K562 (cell line): ENCODE results near the gene CAMK2B. TPM values are rescaled to one million over a fixed set of nuclear protein-coding genes. Genes with fewer than 3 reads are reported as not detected.

ENCODE experiments used
- ATAC-seq: fragments of 200-7000 bp; cut with Tn5 transposase; 3 replicates; pipeline ENCODE4 v1.9.1; 2020; ENCODE audit warnings: moderate library complexity
- BruUV-seq: library from RNA; stranded (reverse); fragments of 400-500 nt; replicated peaks from 2 replicates; lab custom pipeline; 2021; lab: Mats Ljungman, UMichigan
- CTCF ChIA-PET: fragments of 300-600 bp; formaldehyde crosslinking; extraction: SDS; loops from one replicate; lab custom pipeline; 2021; ENCODE audit warnings: low intra/inter-chr PET ratio; lab: Yijun Ruan, JAX
- POLR2A ChIA-PET: fragments of 300-600, 350-650 bp; sonication (Branson Sonifier 250); formaldehyde crosslinking; extraction: SDS; loops from one replicate; lab custom pipeline; 2021; ENCODE audit warnings: antibody characterized with exemption, inconsistent platforms; lab: Yijun Ruan, JAX
- DNase-seq, 4 experiments: peaks; one replicate each; pipeline versions ENCODE4 v3.0.0 to v3.0.0-alpha.2; 2011 to 2018; ENCODE audit warnings: low spot score in 3 of 4, mixed read lengths in 3 of 4; ENCODE audit errors: extremely low read depth in 1 of 4
- FAIRE-seq: peaks from 2 replicates; lab custom pipeline; 2011; peaks lifted over from hg19 to GRCh38; lab: Jason Lieb, UNC
- H2AFZ ChIP-seq: 2 replicates; pipeline ENCODE4 v1.6.0; 2011; ENCODE audit warnings: low read depth, low read length, control low read depth, inconsistent platforms
- H3K27ac ChIP-seq: fragments of 200-600 bp; 3 replicates; pipeline ENCODE4 v1.8.0; 2011; ENCODE audit warnings: low read depth, mild to moderate bottlenecking, control low read depth, inconsistent platforms, low read length, moderate library complexity, mixed read lengths; ENCODE audit errors: extremely low read depth
- H3K27me3 ChIP-seq, 2 experiments: fragments of 300-600 bp in 1 of 2; 2 replicates in 1 of 2; 3 replicates in 1 of 2; pipeline versions ENCODE4 v1.6.0 to v1.8.0; 2011; ENCODE audit warnings: inconsistent platforms in 2 of 2, low read length in 2 of 2, mild to moderate bottlenecking in 1 of 2, mixed read lengths in 1 of 2, moderate library complexity in 1 of 2; ENCODE audit not compliant: control insufficient read depth in 2 of 2, insufficient read depth in 2 of 2
- H3K36me3 ChIP-seq: fragments of 300-600 bp; 3 replicates; pipeline ENCODE4 v1.8.0; 2011; ENCODE audit warnings: mild to moderate bottlenecking, low read length, inconsistent platforms; ENCODE audit not compliant: control insufficient read depth, insufficient read depth
- H3K4me1 ChIP-seq, 2 experiments: fragments of 200-600 bp in 1 of 2; replicated peaks in 1 of 2; 2 replicates in 1 of 2; 3 replicates in 1 of 2; pipeline versions ENCODE4 v1.5.1 to v1.8.0; 2011; ENCODE audit warnings: inconsistent platforms in 2 of 2, low read length in 2 of 2, mild to moderate bottlenecking in 1 of 2, mixed read lengths in 1 of 2, moderate library complexity in 1 of 2; ENCODE audit not compliant: control insufficient read depth in 2 of 2, insufficient read depth in 2 of 2
- H3K4me2 ChIP-seq: 2 replicates; pipeline ENCODE4 v1.6.1; 2011; ENCODE audit warnings: low read length, control low read depth, inconsistent platforms, mixed read lengths; ENCODE audit not compliant: insufficient read depth
- H3K4me3 ChIP-seq: fragments of 200-600 bp; sonication (generic), shearing (Covaris generic); 2 replicates; pipeline ENCODE4 v1.5.1; 2016; ENCODE audit warnings: control low read depth, inconsistent platforms
- H3K79me2 ChIP-seq: fragments of 200-600 bp; 3 replicates; pipeline ENCODE4 v1.8.0; 2011; ENCODE audit warnings: low read length, inconsistent platforms; ENCODE audit not compliant: control insufficient read depth, insufficient read depth
- H3K9ac ChIP-seq, 2 experiments: 2 replicates each; pipeline versions ENCODE4 v1.6.0 to v1.6.1; 2011; ENCODE audit warnings: low read depth in 2 of 2, low read length in 2 of 2, control low read depth in 1 of 2, inconsistent platforms in 1 of 2, mild to moderate bottlenecking in 1 of 2, mixed read lengths in 1 of 2; ENCODE audit not compliant: insufficient read depth in 1 of 2
- H3K9me1 ChIP-seq: one replicate; pipeline ENCODE4 v1.6.0; 2011; ENCODE audit warnings: inconsistent platforms, mild to moderate bottlenecking, low read length, moderate library complexity; ENCODE audit not compliant: control insufficient read depth, insufficient read depth
- H3K9me3 ChIP-seq: replicated peaks from 2 replicates; pipeline ENCODE4 v1.5.1; 2011; ENCODE audit warnings: low read depth, low read length, inconsistent platforms; ENCODE audit not compliant: control insufficient read depth, insufficient read depth
- H4K20me1 ChIP-seq: replicated peaks from 2 replicates; pipeline ENCODE4 v1.6.1; 2011; ENCODE audit warnings: low read length, inconsistent platforms, mixed read lengths; ENCODE audit not compliant: control insufficient read depth, insufficient read depth
- ARID1B ChIP-seq: fragments of 450-650 bp; IDR thresholded peaks from 2 replicates; pipeline ENCODE4 v1.6.1; 2016; ENCODE audit warnings: antibody characterized with exemption, mild to moderate bottlenecking, inconsistent platforms
- BRD9 ChIP-seq: fragments of 450-650 bp; IDR thresholded peaks from 2 replicates; pipeline ENCODE4 v1.6.1; 2018; ENCODE audit warnings: low read depth; ENCODE audit not compliant: partially characterized antibody
- CXXC5 ChIP-seq: fragments of 250-450 bp; sonication (Bioruptor Pico); IDR thresholded peaks from 2 replicates; pipeline ENCODE4 v1.8.0; 2022; ENCODE audit warnings: inconsistent platforms, mild to moderate bottlenecking, moderate library complexity
- GABPB1 ChIP-seq: sonication (generic); formaldehyde crosslinking; IDR thresholded peaks from 2 replicates; pipeline ENCODE4 v1.8.0; 2022; ENCODE audit warnings: mild to moderate bottlenecking, missing genetic modification reagents
- KAT8 ChIP-seq: fragments of 450-650 bp; IDR thresholded peaks from 2 replicates; pipeline ENCODE4 v1.6.1; 2016; ENCODE audit warnings: low read depth, mild to moderate bottlenecking
- MBD2 ChIP-seq: sonication (generic); IDR thresholded peaks from 2 replicates; pipeline ENCODE4 v1.6.1; 2016; ENCODE audit warnings: low read depth, borderline replicate concordance
- NFIC ChIP-seq: fragments of 450-650 bp; IDR thresholded peaks from 2 replicates; pipeline ENCODE4 v1.6.1; 2017; ENCODE audit warnings: mild to moderate bottlenecking, inconsistent platforms
- POLR2G ChIP-seq: fragments of 200-400 bp; formaldehyde crosslinking; IDR thresholded peaks from 2 replicates; pipeline ENCODE4 v1.6.1; 2017; ENCODE audit warnings: low read depth, mild to moderate bottlenecking, antibody characterized with exemption, low read length, moderate library complexity
- PREB ChIP-seq: sonication (generic); formaldehyde crosslinking; IDR thresholded peaks from 2 replicates; pipeline ENCODE4 v1.8.1; 2023; ENCODE audit warnings: mild to moderate bottlenecking, missing genetic modification reagents
- RB1 ChIP-seq: fragments of 450-650 bp; IDR thresholded peaks from 2 replicates; pipeline ENCODE4 v1.6.1; 2017; ENCODE audit warnings: low read depth, mild to moderate bottlenecking
- TRIM25 ChIP-seq: fragments of 450-650 bp; IDR thresholded peaks from 2 replicates; pipeline ENCODE4 v1.7.0; 2016; ENCODE audit warnings: borderline replicate concordance
- TSC22D4 ChIP-seq: fragments of 450-650 bp; IDR thresholded peaks from 2 replicates; pipeline ENCODE4 v1.6.1; 2016; ENCODE audit warnings: missing genetic modification characterization, missing biosample characterization, control low read depth
- ZNF212 ChIP-seq: fragments of 450-650 bp; formaldehyde crosslinking; IDR thresholded peaks from 2 replicates; pipeline ENCODE4 v1.4.0; 2020; ENCODE audit warnings: mild to moderate bottlenecking
- WGBS: fragments of 100-300 bp; shearing (Covaris generic); methylation state at CpG from one replicate; pipeline ENCODE4 v1.1.6; 2016; ENCODE audit warnings: low coverage, mixed read lengths; ENCODE audit not compliant: insufficient coverage; ENCODE audit errors: missing lambda C conversion rate; 5-methylcytosine and 5-hydroxymethylcytosine counted together
- in situ Hi-C: fragments of 300-500 bp; cut with MboI; formaldehyde crosslinking; loops from 4 replicates; pipeline ENCODE4 v1.15.0; 2018; ENCODE audit warnings: inconsistent platforms, mixed read lengths
- intact Hi-C: fragments of 100-400 bp; cut with micrococcal nuclease; formaldehyde crosslinking; loops from 2 replicates; pipeline ENCODE4 v1.14.2; 2022
- polyA plus RNA-seq, 8 experiments: library from polyadenylated mRNA; depleted of rRNA in 4 of 8; stranded (reverse) in 5 of 8; unstranded in 3 of 8; fragments of >200 nt; fragmentation: Nextera tagmentation in 2 of 8; fragmentation: Illumina TruSeq in 1 of 8; extraction: Ambion mirVana in 2 of 8; extraction: Trizol in 1 of 8; gene quantifications; 2 replicates each; pipeline versions ENCODE4 v1.2.1 to v1.2.3, GENCODE V29; 2011 to 2014; ENCODE audit warnings: inconsistent platforms in 1 of 8, missing spikeins in 1 of 8
- total RNA-seq, 7 experiments: library from RNA; depleted of rRNA in 6 of 7; stranded (reverse); fragments of >200 nt in 6 of 7; fragmentation: Illumina TruSeq in 2 of 7; extraction: Trizol in 2 of 7; gene quantifications; 2 replicates each; pipeline versions ENCODE4 v1.2.1 to v1.2.3, GENCODE V29; 2011 to 2021; ENCODE audit warnings: low replicate concordance in 1 of 7
- TF ChIP-seq, protein P1 (sequence below): IDR thresholded peaks from 2 replicates; pipeline ENCODE4 v1.6.1; 2011; ENCODE audit not compliant: insufficient read length; ENCODE audit errors: extremely low read depth
- TF ChIP-seq, protein P2 (sequence below): fragments of 250-450 bp; sonication (Bioruptor Pico); IDR thresholded peaks from 2 replicates; pipeline ENCODE4 v1.4.0; 2020; ENCODE audit warnings: borderline replicate concordance

CAMK2B gene
- total and polyA plus RNA-seq, 9 of the 15 experiments (the other 6 are each of a cell fraction or from before 2014, with no cell fraction given): 0.04 to 0.09 (median 0.05) TPM; not detected in 4

GRCh38 chr7:44257618-44258422 is 67.6 kb downstream of the CAMK2B start (continued):
- TF ChIP-seq PREB (CRISPR knock-in tag): no peak
- TF ChIP-seq GABPB1 (CRISPR knock-in tag): peak; percentile 50; the same call in 1 of the 2 replicates
- TF ChIP-seq MBD2: peak; percentile 40; the same call in 1 of the 2 replicates
- no peak; the same call in 1 of the 2 replicates for TF ChIP-seq RB1
- TF ChIP-seq, all 486 proteins: peak for 71

DNA sequence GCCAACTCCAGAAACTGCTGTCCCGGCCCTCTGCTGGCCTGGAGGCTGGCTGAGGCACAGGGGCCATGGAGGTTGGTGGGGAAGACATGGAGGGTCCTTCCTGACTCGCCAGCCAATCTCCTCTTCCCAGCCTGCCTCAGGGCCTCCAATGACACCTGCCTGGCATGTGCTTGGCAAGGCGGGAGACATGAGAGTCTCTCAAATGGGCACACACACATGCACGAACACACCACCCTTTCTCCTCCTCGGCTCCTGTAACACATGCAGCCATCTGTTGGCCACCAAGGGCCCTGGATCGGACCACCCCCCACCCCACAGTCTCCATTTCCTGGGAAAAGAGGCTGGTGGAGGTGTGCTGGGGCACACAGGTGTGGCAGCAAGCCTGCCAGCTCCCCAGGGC is 68.2 kb downstream of the CAMK2B start:
- Histone ChIP-seq H3K4me1 (peaks cover 22 to 26% of the 10 kb centered on the region in 2 experiments), H2AFZ (peak overlapping the region; percentile 48), H3K4me3 (no peak overlapping the region), H4K20me1 (0 out of 2 replicates have a peak, but pooled peaks cover under 1% of the 10 kb centered on the region), H3K27ac (peak overlapping the region; percentile 67; the same call in 2 of the 3 replicates), H3K9me1 (no peaks in the 10 kb centered on the region), H3K36me3 (no peaks in the 10 kb centered on the region), H3K9me3 (no peaks in the 10 kb centered on the region), H3K9ac (peak overlapping the region; percentile 35 to 75; a peak in 2 of 4 replicates), H3K79me2 (no peaks in the 10 kb centered on the region), H3K27me3 (peaks cover 4 to 6% of the 10 kb centered on the region in 2 experiments; a peak in 4 of 5 replicates), H3K4me2 (no peak overlapping the region)
- 74% methylated on average over 6 of the region's 6 CpGs for WGBS
- ChIA-PET CTCF (interaction anchor here (0.5 kb wide), 1 partner anchor 237 kb away, joined by 4 read pairs; no protein-coding TSS in a partner anchor), POLR2A (interaction anchor here (0.6 to 1.2 kb wide), 5 partner anchors 16 to 851 kb away, joined by 3 to 5 read pairs (median 3); no protein-coding TSS in a partner anchor)
- FAIRE-seq (no peak), DNase-seq (no peak), ATAC-seq (no peak)
- BruUV-seq: no TSS peak
- intact Hi-C loops (no loop called here), in situ Hi-C loops (no loop called here)
- TF ChIP-seq ARID1B (no peak), TRIM25 (no peak), BRD9 (no peak), CXXC5 (CRISPR knock-in tag) (no peak), POLR2G (0 out of 2 replicates have a peak, but pooled peaks have one; percentile 6), ZNF212 (no peak), KAT8 (no peak), TSC22D4 (tag) (no peak), NFIC (no peak)
- TF ChIP-seq, protein P1, sequence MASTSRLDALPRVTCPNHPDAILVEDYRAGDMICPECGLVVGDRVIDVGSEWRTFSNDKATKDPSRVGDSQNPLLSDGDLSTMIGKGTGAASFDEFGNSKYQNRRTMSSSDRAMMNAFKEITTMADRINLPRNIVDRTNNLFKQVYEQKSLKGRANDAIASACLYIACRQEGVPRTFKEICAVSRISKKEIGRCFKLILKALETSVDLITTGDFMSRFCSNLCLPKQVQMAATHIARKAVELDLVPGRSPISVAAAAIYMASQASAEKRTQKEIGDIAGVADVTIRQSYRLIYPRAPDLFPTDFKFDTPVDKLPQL: no peak
- TF ChIP-seq, protein P2, sequence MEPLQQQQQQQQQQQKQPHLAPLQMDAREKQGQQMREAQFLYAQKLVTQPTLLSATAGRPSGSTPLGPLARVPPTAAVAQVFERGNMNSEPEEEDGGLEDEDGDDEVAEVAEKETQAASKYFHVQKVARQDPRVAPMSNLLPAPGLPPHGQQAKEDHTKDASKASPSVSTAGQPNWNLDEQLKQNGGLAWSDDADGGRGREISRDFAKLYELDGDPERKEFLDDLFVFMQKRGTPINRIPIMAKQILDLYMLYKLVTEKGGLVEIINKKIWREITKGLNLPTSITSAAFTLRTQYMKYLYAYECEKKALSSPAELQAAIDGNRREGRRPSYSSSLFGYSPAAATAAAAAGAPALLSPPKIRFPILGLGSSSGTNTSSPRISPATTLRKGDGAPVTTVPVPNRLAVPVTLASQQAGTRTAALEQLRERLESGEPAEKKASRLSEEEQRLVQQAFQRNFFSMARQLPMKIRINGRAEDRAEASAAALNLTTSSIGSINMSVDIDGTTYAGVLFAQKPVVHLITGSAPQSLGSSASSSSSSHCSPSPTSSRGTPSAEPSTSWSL (CRISPR knock-in tag): no peak
